GM10248 (cell line): ENCODE data around the gene TPCN2.

Source experiments
- CTCF ChIA-PET: fragments of 300-600 bp; sonication (Branson Sonifier 250); formaldehyde crosslinking; extraction: SDS; loops from one replicate; lab custom pipeline; 2021; ENCODE audit warnings: antibody characterized with exemption; lab: Yijun Ruan, JAX
- POLR2A ChIA-PET: fragments of 350-650 bp; sonication (Branson Sonifier 250); formaldehyde crosslinking; extraction: SDS; loops from one replicate; lab custom pipeline; 2020; ENCODE audit warnings: antibody characterized with exemption; lab: Yijun Ruan, JAX
- DNase-seq: peaks from one replicate; pipeline ENCODE4 v3.0.0; 2012; ENCODE audit errors: extremely low spot score
- TF ChIP-seq, protein P1 (sequence below): IDR thresholded peaks from 2 replicates; pipeline ENCODE4 v1.5.1; 2012; ENCODE audit warnings: mild to moderate bottlenecking, low read depth; ENCODE audit errors: extremely low read depth, missing control alignments, control extremely low read depth

TPCN2 gene

DNA sequence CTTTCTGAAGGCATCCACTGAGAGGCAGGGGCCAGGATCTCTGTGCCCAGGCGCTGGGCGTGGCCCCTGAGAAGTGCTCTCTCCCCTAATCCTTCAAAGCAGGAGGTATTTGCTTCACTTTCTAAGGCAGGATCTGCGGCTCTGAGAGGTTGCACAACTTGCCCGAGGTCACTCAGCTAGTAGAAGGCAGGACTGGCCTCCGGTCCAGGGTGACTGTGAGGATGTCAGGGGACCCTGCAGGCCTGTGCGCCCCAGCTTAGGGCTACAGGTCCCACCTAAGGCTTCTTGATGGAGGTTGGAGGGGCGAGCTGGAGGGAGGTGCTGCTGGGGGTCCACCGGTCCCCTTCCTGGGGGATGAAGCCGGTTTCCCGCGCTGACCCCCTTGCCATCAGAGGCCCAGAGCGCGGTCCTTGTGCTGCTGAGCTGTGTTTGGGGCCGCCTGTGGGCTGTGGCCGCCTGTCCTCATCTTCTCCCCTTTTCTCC lies 108.0 kb downstream of the TPCN2 start:
- ChIA-PET CTCF (interaction anchor here (1.0 to 3.0 kb wide), 8 partner anchors 10 to 514 kb away, joined by 3 to 15 read pairs (median 4); partner anchors contain the start of gene MYEOV), POLR2A (interaction anchor here (0.8 to 1.8 kb wide), 2 partner anchors 10 to 12 kb away, joined by 3 to 7 read pairs; no protein-coding TSS in a partner anchor)
- TF ChIP-seq, protein P1, sequence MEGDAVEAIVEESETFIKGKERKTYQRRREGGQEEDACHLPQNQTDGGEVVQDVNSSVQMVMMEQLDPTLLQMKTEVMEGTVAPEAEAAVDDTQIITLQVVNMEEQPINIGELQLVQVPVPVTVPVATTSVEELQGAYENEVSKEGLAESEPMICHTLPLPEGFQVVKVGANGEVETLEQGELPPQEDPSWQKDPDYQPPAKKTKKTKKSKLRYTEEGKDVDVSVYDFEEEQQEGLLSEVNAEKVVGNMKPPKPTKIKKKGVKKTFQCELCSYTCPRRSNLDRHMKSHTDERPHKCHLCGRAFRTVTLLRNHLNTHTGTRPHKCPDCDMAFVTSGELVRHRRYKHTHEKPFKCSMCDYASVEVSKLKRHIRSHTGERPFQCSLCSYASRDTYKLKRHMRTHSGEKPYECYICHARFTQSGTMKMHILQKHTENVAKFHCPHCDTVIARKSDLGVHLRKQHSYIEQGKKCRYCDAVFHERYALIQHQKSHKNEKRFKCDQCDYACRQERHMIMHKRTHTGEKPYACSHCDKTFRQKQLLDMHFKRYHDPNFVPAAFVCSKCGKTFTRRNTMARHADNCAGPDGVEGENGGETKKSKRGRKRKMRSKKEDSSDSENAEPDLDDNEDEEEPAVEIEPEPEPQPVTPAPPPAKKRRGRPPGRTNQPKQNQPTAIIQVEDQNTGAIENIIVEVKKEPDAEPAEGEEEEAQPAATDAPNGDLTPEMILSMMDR: no peak
- DNase-seq: no peak

DNA sequence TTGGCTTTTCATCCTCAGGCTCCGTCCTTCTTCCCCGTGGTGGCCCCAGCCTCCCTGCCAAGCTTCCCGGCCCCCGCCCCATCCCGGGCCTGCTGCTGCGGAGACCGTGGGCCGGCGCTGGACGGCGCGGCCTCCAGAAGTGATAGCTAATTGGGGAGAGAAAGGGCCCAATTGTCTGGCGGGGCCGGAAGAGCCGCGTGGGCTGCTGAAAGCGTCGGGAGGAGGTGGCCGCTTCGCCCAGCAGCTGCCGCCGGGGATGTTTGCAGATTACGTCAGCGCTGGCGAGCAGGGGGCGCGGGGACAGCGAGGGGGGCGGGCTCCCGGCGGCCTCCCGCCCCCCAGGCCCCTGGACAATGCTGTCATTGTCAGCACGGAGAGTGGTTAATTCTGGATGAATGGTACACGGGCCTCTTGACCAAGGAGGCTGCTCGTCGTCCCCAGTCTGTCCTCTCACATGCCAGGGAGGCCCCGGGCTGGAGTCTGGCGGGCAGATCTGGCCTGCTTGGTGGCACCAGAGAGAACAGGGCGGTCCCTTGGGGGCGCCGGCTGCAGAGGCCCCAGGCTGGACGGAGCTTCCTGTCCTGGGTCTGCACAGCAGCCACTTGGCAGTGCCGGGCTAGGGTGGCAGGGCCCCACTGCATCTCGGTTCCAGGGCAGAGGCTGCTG lies 108.6 kb downstream of the TPCN2 start:
- TF ChIP-seq, protein P1: no peak
- ChIA-PET POLR2A (no interaction called here), CTCF (interaction anchor here (0.9 to 3.0 kb wide), 7 partner anchors 9 to 513 kb away, joined by 3 to 15 read pairs (median 5); partner anchors contain the start of gene MYEOV)
- DNase-seq: peak; percentile 79

DNA sequence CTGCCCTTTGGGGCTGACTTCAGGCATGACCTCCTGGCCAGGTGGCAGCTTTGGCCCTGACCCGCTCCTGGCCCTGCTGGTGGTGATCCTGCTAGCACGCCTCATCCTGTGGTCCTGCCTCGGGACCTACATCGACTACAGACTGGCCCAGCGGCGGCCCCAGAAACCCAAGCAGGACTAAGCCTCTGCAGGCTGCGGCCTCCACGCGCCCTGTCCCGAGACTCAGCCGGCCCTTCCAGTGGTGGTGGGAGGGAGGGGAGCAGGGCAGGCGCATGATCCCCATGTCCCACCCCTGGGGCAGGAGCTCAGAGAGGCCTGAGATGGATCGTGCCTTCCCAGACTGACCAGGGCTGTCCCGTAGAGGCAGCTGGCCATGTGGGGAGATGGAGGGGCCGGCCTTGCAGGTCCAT lies 109.1 kb downstream of the TPCN2 start:
- ChIA-PET POLR2A (no interaction called here), CTCF (interaction anchor here (0.9 kb wide), 1 partner anchor 26 kb away, joined by 3 read pairs; no protein-coding TSS in a partner anchor)
- TF ChIP-seq, protein P1: no peak
- DNase-seq: no peak

DNA sequence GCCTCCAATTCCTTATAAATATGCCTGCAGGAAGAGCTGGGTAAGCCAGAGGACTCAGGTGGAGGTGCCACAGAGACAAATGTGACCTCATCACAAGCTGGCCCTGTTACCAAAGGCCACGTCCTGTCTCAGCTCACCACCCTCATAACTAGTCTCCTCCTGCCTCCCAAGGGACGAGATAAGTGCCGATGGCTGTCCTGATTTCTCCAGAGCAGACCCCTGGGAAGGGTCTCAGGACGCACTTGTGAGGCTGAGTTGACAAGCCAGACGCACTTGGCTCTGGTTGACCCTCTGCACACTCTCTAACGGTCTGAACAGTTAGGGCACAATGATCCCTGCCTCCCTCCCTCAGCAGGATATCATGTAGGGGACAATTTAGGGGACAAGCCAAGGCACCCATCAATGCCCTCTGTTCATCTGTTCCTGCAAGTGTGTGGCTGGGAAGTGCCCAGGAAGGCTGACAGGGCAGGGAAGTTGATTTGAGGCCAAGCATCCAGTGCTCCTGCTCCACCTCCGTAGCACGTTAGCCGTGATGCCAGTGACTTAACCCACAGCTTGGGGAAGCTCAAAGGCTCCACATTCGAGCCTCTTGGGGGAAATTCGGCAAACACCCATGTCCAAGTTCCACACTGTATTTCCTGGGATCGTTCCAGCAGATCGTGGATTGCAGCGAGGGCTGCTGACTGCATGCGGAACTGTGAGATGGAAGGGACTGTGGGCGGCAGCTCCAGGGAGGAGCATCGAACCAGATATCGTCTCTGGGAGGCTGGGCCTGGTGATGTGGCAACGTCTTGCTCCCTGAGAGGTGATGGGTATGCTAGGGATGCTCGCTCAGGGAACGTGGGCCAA lies 109.8 kb downstream of the TPCN2 start:
- POLR2A ChIA-PET: interaction anchor here (0.6 kb wide), 1 partner anchor 68 kb away, joined by 9 read pairs; no protein-coding TSS in a partner anchor
- CTCF ChIA-PET: no interaction called here
- TF ChIP-seq, protein P1: no peak
- DNase-seq: no peak

DNA sequence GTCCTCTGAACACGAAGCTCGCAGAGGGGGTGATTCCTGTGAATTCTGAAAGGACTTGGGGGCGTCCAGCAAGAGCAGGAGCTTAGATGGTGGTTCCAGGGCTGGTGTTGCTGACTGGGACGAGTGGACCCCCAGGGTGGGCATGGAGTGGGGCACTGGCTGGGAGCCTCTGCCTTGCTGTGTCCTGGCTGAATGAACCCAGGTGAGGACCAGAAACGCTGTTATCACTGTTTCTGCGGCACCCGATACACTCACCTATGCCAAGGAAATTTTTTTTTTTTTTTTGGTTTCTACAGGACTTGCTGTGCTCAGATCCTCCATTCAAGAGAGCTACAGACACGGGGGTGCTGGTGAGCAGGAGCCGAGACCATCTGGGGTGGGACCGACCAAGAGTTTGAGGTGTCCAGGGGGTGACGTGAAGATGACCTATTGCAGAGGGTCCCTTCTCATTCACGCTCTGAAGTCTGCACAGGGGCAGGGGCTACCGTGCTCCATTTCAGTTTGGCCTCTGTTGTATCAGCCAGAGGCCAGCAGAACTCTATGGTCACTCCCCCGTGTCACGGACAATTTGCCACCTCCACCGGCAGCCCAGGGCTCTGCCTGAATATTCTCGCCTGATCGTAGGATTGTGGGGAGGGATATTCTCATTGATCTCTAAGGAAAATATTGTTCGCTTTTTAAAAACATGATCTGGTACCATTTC lies 110.6 kb downstream of the TPCN2 start:
- ChIA-PET POLR2A (interaction anchor here (0.6 kb wide), 1 partner anchor 69 kb away, joined by 9 read pairs; no protein-coding TSS in a partner anchor), CTCF (no interaction called here)
- TF ChIP-seq, protein P1: no peak
- DNase-seq: no peak
